ENCODE data around the gene PDZD2.

Gene PDZD2

GRCh38 chr5:32089146-32090000 is 450.4 kb downstream of the PDZD2 start:
- Histone ChIP-seq H3K27ac (ENCODE audit: low read depth, low read length) (no peak overlapping the region), H3K79me2 (ENCODE audit: control insufficient read depth, low read length) (no peaks in the 10 kb centered on the region), H3K4me1 (ENCODE audit: control insufficient read depth, low read length) (no peaks in the 10 kb centered on the region), H3K9me3 (ENCODE audit: control insufficient read depth, insufficient read depth, low read length) (no peaks in the 10 kb centered on the region), H3F3A (ENCODE audit: control insufficient read depth, insufficient read depth) (peaks cover 6% of the 10 kb centered on the region), H3K9me2 (replicated peaks; ENCODE audit: control insufficient read depth, low read length) (no peaks in the 10 kb centered on the region), H3K4me3 (ENCODE audit: low read length) (no peak overlapping the region), H3K36me3 (ENCODE audit: control insufficient read depth, low read length) (peaks cover 11% of the 10 kb centered on the region), H3K4me2 (ENCODE audit: low read length) (no peak overlapping the region), H4K20me1 (ENCODE audit: control insufficient read depth, insufficient read depth, low read depth, low read length) (no peaks in the 10 kb centered on the region), H3K27me3 (ENCODE audit: control insufficient read depth, low read length) (no peaks in the 10 kb centered on the region)
- TF ChIP-seq CTCF (IDR thresholded peaks at IDR 0.05; ENCODE audit: low read depth, low read length, poor library complexity, severe bottlenecking) (no peak), EZH2phosphoT487 (IDR thresholded peaks at IDR 0.05; ENCODE audit: borderline replicate concordance, low read length) (no peak)

- H3K4me2 ChIP-seq (ENCODE audit: low read length) = no peak overlapping the region
- H4K20me1 ChIP-seq (ENCODE audit: control insufficient read depth, insufficient read depth, low read depth, low read length) = no peaks in the 10 kb centered on the region
- H3K79me2 ChIP-seq (ENCODE audit: control insufficient read depth, low read length) = no peaks in the 10 kb centered on the region
- no peak overlapping the region for H3K4me3 ChIP-seq (ENCODE audit: low read length)
- H3F3A ChIP-seq (ENCODE audit: control insufficient read depth, insufficient read depth) = peaks cover 6% of the 10 kb centered on the region
- TF ChIP-seq EZH2phosphoT487 (IDR thresholded peaks at IDR 0.05; ENCODE audit: borderline replicate concordance, low read length) (no peak), CTCF (IDR thresholded peaks at IDR 0.05; ENCODE audit: low read depth, low read length, poor library complexity, severe bottlenecking) (no peak)
- no peaks in the 10 kb centered on the region for H3K27me3 ChIP-seq (ENCODE audit: control insufficient read depth, low read length)
- H3K9me2 ChIP-seq (replicated peaks; ENCODE audit: control insufficient read depth, low read length) = no peaks in the 10 kb centered on the region
- no peaks in the 10 kb centered on the region for H3K4me1 ChIP-seq (ENCODE audit: control insufficient read depth, low read length)
- H3K36me3 ChIP-seq (ENCODE audit: control insufficient read depth, low read length) = peaks cover 14% of the 10 kb centered on the region
- H3K27ac ChIP-seq (ENCODE audit: low read depth, low read length) = no peak overlapping the region
- H3K9me3 ChIP-seq (ENCODE audit: control insufficient read depth, insufficient read depth, low read length) = no peaks in the 10 kb centered on the region
Observed at GRCh38 chr5:32090026-32090754, 451.3 kb downstream of the PDZD2 start.

- Histone ChIP-seq H3K27ac (ENCODE audit: low read depth, low read length) (no peak overlapping the region), H4K20me1 (ENCODE audit: control insufficient read depth, insufficient read depth, low read depth, low read length) (no peaks in the 10 kb centered on the region), H3K4me1 (ENCODE audit: control insufficient read depth, low read length) (no peaks in the 10 kb centered on the region), H3K4me3 (ENCODE audit: low read length) (no peak overlapping the region), H3K27me3 (ENCODE audit: control insufficient read depth, low read length) (no peaks in the 10 kb centered on the region), H3K4me2 (ENCODE audit: low read length) (no peak overlapping the region), H3K9me2 (replicated peaks; ENCODE audit: control insufficient read depth, low read length) (no peaks in the 10 kb centered on the region), H3K79me2 (ENCODE audit: control insufficient read depth, low read length) (no peaks in the 10 kb centered on the region), H3K9me3 (ENCODE audit: control insufficient read depth, insufficient read depth, low read length) (no peaks in the 10 kb centered on the region), H3K36me3 (ENCODE audit: control insufficient read depth, low read length) (peaks cover 14% of the 10 kb centered on the region), H3F3A (ENCODE audit: control insufficient read depth, insufficient read depth) (peaks cover 6% of the 10 kb centered on the region)
- TF ChIP-seq EZH2phosphoT487 (IDR thresholded peaks at IDR 0.05; ENCODE audit: borderline replicate concordance, low read length) = no peak
- TF ChIP-seq CTCF (IDR thresholded peaks at IDR 0.05; ENCODE audit: low read depth, low read length, poor library complexity, severe bottlenecking) = no peak
Observed at GRCh38 chr5:32090755-32091128, 451.8 kb downstream of the PDZD2 start.

Data from DOHH2 (cell line).